ENCODE measurements around the gene SMIM41.

Gene SMIM41

GRCh38 chr12:52079576-52080402 is at the start of gene SMIM41:
Gene SMIM41 (plus strand): TSS chr12:52079704. CDS start chr12:52079780, 76 bp downstream.
- no peak for DNase-seq (ENCODE audit: low spot score)

GRCh38 chr12:52032446-52032803 is 47.1 kb upstream of the SMIM41 start:
- DNase-seq (ENCODE audit: low spot score) = peak; percentile 73

GRCh38 chr12:52032804-52033445 is 46.6 kb upstream of the SMIM41 start:
- DNase-seq (ENCODE audit: low spot score) = peak; percentile 97

GRCh38 chr12:52033446-52034140 is 45.9 kb upstream of the SMIM41 start:
- DNase-seq (ENCODE audit: low spot score) = no peak

GRCh38 chr12:52035190-52035589 is 44.3 kb upstream of the SMIM41 start:
- no peak for DNase-seq (ENCODE audit: low spot score)

GRCh38 chr12:52035926-52036325 is 43.6 kb upstream of the SMIM41 start:
- no peak for DNase-seq (ENCODE audit: low spot score)

- DNase-seq (ENCODE audit: low spot score) = peak; percentile 77
Measured at GRCh38 chr12:52036587-52037171, 42.8 kb upstream of the SMIM41 start.

GRCh38 chr12:52037248-52037861 is 42.1 kb upstream of the SMIM41 start:
- no peak for DNase-seq (ENCODE audit: low spot score)

GRCh38 chr12:52038447-52038846 is 41.1 kb upstream of the SMIM41 start:
- no peak for DNase-seq (ENCODE audit: low spot score)

GRCh38 chr12:52041035-52041434 is 38.5 kb upstream of the SMIM41 start:
- no peak for DNase-seq (ENCODE audit: low spot score)

- DNase-seq (ENCODE audit: low spot score) = no peak
Measured at GRCh38 chr12:52041695-52042123, 37.8 kb upstream of the SMIM41 start.

- no peak for DNase-seq (ENCODE audit: low spot score)
Measured at GRCh38 chr12:52042706-52043385, 36.7 kb upstream of the SMIM41 start.

GRCh38 chr12:52043386-52044212 is 35.9 kb upstream of the SMIM41 start:
- no peak for DNase-seq (ENCODE audit: low spot score)

GRCh38 chr12:52044292-52044983 is 35.1 kb upstream of the SMIM41 start:
- DNase-seq (ENCODE audit: low spot score) = peak; percentile 79

GRCh38 chr12:52045794-52046199 is 33.7 kb upstream of the SMIM41 start:
- DNase-seq (ENCODE audit: low spot score) = no peak

- DNase-seq (ENCODE audit: low spot score) = no peak
Measured at GRCh38 chr12:52046859-52047258, 32.6 kb upstream of the SMIM41 start.

- DNase-seq (ENCODE audit: low spot score) = no peak
Measured at GRCh38 chr12:52049286-52049685, 30.2 kb upstream of the SMIM41 start.

GRCh38 chr12:52049688-52050087 is 29.8 kb upstream of the SMIM41 start:
- no peak for DNase-seq (ENCODE audit: low spot score)

GRCh38 chr12:52050116-52050757 is 29.3 kb upstream of the SMIM41 start:
- DNase-seq (ENCODE audit: low spot score) = no peak
